Stimulated activated CD4-positive, alpha-beta T cell treated with anti-CD3 and anti-CD28 coated beads, Interleukin-1b, Interleukin-23, amount 100 ng/mL, for 24 hours (primary cell): ENCODE results near the gene TMCO6.

ENCODE experiments used
- DNase-seq, 4 experiments: peaks; one replicate each; pipeline ENCODE4 v3.0.0-alpha.2; 2020; ENCODE audit warnings: low read depth in 4 of 4, low spot score in 1 of 4

Gene TMCO6

GRCh38 chr5:140672455-140673186 is 33.4 kb downstream of the TMCO6 start:
- DNase-seq, result no peak

DNA sequence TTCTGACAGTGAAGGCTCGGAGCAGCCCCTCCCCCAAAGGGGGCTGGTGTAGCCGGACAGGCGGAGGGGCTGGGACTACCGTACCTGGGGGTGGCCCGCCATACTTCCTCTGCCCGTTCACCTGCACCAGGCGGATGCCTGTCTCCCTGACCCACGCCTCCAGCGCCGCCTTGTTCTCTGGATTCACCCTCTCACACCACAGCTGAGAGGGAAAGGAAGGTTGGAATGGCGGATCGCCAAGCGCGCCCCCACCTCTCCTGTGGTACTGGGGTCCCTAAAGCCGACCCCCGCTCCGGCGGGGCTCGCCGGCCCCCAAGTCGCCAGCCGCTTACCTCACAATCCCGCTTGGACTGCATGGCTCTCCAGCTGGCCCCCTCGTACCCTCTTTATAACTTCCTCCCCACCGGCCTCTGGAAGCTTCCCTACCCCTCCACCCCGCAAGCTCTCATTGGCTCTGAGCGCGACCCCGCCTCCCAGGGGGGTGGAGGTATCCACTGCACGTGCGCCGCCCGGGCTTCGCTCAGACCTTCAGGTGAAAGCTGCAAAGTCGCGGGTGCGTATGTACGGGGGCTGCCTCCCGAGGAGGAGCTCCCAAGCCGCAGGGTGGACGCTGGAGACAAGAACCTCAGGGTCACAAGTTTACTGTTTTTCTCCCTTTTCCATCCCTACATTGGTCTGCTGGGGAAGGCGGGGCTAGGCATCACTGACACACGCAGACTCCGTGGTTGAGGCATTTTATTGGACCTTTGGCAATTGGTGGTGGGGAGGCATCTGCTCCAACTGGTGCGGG is 34.1 kb downstream of the TMCO6 start, which contains the start of gene DND1:
Gene DND1, minus strand, starts transcription at position 390 of the 790 bp plus-strand sequence. Its CDS starts 34 bp downstream, at position 356.
- no peak for DNase-seq

- no peak for DNase-seq
These were observed 35.0 kb downstream of the TMCO6 start for GRCh38 chr5:140674211-140674610.

- DNase-seq, result no peak
These were observed 35.4 kb downstream of the TMCO6 start for GRCh38 chr5:140674629-140675028.

GRCh38 chr5:140677947-140678346 is 38.7 kb downstream of the TMCO6 start:
- no peak for DNase-seq

- DNase-seq, result no peak
These were observed 39.7 kb downstream of the TMCO6 start for GRCh38 chr5:140678993-140679392.

DNA sequence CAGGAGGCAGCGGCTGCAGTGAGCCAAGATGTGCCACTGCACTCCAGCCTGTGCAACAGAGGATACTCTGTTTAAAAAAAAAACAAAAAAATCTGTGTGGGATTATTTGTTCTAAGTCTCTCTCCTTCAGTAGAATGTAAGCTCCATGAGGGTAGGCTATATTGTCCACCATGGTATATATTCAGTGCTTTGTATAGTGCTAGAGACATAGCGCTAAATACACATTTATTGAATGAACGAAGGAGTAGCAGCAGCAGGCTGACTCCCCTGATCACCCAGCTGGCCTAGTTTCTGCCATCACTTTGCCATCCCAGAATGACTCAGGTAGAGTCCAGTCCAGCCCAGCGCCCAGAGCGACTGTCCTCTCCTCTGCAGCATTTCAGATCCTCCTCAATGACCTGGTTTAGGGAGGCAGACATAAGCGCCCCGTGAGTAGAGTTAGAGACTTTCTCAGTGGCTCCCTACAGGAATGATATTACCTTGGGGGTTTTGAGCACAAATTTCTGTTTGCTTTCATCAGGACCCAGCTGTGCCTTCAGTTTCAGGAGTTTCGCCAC is 51.2 kb downstream of the TMCO6 start:
- no peak for DNase-seq

DNA sequence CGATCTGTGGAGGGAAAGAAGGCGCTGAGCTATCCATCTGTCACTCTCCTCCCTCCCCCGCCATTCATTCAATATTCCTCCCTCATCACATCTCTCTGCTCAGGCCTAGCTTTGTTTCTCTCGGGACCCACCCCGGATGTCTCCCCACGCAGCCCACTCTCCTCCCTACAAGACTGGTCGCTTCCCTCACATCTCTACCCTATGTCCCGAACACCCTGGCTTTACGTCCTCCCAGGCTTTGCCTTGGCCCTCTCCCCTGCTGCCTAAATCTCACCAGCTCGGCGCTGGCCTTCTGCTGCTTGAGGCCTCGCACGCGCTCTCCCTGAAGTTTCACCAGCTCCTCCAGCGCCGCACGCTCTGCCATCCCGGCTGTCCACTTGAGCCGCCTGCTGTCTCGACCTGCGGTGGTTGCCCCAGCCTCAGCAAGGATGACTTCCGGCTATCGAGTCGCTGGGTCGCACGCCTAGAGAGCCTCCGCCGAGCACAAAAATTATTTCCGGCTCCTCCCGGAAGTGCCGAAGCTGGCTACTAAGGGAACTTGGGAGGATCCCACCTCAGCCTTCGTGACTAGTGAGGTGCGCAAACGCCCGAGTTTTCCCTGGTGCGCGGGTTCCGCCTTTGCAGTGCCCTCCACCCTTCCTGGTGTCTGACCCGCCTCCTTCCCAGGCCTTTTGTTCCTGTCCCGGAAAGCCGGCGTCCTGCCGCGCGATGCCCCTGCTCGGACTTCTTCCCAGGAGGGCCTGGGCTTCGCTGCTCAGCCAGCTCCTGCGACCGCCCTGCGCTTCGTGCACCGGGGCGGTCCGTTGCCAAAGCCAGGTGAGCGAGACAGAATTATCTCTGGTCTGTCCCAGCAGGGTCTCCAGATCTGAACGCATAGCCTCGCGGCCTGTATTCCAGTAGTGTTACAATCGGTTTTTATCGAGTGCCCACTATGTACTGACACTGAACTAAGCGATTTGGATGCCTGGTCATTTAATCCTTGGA is 52.0 kb downstream of the TMCO6 start, which contains the start of the genes HARS1 and HARS2:
Gene HARS1, minus strand, starts transcription at position 430 of the 984 bp plus-strand sequence. Its CDS starts 66 bp downstream, at position 364.
Gene HARS2, plus strand, starts transcription at position 515 of the 984 bp plus-strand sequence. Its CDS starts 194 bp downstream, at position 709.
- peak; percentile 52 to 77 (median 73) for DNase-seq

DNA sequence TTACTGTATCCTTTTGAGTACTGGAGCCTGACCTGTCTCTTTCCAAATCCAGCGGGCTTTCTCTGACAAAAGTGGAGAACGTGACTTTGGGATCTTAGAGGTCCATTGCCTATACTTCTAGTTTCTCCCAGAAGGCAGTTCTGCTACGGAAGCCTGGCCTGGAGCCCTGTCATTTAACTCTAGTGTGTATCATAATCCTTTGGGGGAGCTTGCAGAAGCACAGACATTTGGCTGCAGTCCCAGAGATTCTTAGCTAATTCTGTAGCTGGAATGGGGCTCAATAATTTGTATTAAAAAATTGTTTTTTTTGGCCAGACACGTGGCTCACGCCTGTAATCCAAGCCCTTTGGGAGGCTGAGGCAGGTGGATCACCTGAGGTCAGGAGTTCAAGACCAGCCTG is 55.0 kb downstream of the TMCO6 start:
- no peak for DNase-seq
